GM18526 (cell line): ENCODE data around the gene RNF222.

Source experiments
- POLR2A ChIP-seq: IDR thresholded peaks from 3 replicates; pipeline ENCODE4 v1.6.1; 2011; ENCODE audit not compliant: insufficient read length; ENCODE audit errors: extremely low read depth

The RNF222 gene

DNA sequence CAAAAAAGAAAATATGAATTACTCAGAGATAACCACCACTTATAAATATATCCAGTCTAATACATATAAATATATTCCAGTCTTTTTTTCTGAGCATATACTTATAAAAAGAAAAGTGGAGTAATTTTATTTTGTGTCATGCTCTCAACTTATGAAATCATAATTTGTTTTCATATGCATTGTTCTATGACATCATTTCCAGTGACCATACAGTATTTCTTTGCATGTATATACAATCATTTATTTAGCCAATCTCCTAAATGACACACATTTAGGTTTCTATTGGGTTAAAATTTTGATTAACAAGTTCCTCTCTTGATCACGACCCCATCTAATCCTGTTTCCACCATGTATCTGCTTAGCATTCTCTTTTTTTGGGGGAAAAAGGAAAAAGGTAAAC lies 21.7 kb upstream of the RNF222 start:
- TF ChIP-seq POLR2A, result no peak

DNA sequence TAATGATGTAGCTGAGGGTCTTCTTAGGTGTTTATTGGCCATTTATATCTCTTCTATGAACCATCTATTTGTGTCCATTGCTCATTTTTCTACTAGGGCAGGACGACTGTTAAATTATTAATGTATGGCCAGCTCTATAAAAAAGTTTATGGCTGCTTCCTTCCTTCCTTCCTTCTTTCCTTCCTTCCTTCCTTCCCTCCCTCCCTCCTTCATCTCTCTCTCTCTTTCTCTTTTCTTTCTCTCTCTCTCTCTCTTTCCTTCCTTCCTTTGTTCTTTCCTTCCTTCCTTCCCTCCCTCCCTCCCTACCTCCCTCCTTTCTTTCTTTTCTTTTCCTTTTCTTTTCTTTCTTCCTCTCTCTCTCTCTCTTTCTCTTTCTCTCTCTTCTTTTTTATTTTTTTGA lies 20.8 kb upstream of the RNF222 start:
- TF ChIP-seq POLR2A, result no peak

DNA sequence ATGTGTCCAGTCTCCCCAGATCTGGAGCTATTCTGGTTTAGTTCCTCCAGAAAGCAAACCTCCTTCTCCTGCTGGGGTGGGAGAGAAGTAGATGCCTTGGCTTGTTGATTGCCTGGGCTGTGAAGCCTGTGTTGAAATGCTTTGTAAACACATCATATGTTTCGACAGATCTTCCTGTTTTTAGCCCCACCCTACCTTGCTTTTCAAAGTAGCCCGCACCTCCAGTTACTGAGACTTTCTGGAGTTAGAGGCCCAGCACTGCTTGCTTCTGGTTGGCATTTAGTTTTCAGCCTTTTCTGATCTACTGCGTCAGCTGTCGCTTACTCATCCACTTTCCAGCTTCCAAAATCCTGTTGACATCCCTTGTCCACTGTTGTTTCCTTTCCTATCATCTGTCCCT lies 20.2 kb upstream of the RNF222 start:
- TF ChIP-seq POLR2A, result no peak

DNA sequence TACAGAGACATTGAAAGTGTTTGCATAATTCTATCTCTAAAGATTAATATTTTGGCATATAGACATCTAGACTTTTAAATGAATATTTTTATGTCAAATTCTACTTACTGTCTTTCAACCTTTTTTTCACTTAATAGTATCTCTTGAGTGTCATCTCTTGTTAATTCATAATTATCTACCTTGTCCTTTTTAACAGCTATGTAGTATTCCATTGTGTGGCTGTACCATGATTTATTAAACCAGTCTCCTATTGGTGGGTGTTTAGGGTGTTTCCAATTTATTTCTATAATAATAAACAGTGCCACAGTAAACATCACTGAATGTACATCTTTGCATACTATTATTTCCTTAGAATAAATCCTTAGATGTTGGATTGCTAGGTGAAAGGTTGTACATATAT lies 16.3 kb upstream of the RNF222 start:
- no peak for TF ChIP-seq POLR2A

DNA sequence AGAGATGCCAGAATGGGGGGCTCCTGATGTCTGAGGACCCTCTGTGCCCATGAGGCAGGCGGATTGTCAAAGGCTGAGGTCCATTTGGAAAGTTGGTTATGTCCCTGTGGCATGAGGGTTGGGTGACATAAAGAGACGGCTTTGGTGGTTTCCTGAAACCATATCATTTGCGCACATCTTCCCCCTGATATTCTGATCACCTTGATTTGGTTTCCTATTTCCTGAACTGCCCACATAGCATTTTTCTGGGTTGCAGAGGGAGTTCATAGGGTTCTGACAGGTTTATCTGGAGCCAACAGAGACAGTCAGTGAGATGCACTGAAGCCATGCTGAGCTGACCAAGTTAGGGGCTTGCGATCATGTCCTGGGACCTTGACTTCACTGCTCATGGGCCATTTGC lies 15.7 kb upstream of the RNF222 start:
- TF ChIP-seq POLR2A, result no peak

DNA sequence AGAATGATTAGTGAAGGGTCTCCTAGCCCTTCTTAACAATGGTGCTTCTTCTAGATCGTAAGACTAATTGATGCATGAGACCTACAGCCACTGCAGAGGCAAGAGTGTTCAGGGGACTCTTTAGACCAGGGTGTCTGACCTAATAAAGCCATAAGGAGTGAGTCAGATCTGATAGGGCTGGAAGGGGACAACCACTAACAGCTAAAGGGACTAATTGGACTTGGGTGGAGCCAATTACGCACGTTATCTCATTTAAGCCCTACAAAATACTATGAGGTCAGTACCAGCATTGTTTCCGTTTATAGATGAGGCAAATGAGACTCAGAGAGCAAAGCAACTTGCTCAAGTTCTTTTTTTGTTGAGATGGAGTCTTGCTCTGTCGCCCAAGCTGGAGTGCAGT lies 14.5 kb upstream of the RNF222 start:
- no peak for TF ChIP-seq POLR2A

DNA sequence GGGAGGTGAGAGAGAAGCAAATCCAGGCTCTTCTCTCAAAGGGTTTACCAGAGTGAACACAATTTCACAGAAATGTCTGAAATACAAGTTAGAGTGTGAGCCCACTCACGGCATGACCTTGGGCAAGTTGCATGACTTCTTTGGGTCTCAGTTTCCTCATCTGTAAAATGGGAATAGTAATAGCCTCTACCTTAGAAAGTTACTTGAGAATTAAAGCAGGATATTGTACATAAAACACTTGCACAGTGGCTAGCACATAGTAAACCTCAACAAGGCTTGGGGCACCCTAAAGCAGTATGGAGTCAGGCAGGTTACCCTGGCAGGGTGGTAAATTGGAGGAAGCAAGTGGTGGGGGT lies 13.2 kb upstream of the RNF222 start:
- no peak for TF ChIP-seq POLR2A

DNA sequence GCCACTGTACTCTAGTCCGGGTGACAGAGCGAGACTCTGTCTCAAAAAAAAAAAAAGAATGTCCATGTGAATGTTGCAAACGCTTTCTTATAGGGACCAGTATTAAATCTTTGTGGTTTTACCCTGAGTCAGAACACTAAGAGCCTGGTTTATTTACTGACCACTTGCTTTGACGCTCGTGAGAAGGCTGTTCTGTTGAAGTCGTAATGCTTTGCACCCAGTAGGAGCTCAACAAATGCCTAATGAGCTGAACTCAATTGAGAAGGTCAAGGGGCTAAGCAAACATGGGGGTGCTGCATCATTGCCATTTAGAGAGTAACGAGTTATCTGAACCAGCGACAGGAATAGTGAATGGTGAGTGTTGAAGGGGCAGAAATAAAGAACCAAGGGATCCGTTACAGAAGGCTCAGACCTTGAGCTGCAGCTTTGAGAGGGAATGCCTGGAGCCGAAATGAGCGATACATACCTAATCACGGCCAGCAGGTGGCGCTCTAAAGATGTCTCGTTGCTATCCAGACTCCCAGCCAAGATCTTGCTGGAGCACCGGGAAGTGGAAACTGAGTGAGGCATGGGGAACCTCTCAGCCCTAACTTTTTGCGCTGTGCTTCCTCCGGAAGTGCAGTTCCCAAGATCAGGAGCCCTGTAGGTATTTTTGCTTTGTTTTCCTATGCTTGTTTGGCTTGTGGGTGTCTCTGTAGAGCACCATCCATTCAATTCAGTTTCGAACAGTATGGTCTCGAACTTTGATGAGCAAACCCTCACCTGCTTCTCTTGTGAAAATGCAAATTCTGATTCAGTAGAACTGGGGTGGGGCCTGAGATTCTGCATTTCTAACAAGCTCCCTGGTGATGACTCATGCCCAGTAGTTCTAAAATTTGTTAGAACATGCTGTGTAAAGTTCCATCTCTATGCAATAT lies 12.6 kb upstream of the RNF222 start:
- no peak for TF ChIP-seq POLR2A

DNA sequence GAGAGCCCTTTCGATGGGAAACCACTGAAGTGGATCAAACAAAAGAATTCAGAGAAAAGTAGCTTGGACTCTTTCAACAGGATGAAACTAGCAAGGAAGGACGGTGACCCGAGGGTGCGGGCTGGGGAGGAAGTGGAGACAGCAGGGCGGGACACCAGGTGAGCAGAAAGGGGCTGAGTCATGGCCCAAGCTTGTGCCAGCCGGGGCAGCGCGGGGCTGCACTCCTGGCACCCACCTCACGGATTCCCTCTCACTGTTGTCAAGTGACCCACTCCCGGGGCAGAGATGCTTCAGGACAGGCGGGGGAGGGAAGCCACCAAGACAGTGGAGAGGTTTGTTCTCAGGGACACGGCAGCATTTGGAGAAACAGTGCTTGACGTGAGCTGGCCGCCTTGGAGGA lies 10.7 kb upstream of the RNF222 start:
- TF ChIP-seq POLR2A, result no peak

DNA sequence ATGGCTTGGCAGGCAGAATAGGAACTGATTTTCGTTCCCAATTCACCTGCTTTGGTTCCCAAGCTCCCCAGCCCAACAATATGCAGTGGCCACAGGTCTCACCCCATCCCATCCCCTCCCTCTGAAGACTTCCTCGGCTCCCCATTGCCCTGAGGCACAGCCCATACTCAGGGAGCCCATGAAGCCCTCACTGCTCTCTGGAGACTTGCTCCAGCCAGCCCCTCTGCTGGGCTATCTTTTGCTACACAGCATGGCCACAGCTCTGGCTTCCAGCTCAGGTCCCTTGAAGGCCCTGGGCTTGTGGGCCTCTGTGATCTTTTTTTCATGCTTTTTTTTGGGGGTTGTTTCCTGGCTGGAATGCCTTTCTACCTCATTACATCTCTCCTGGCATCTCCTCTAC lies 8.5 kb upstream of the RNF222 start:
- TF ChIP-seq POLR2A, result no peak

DNA sequence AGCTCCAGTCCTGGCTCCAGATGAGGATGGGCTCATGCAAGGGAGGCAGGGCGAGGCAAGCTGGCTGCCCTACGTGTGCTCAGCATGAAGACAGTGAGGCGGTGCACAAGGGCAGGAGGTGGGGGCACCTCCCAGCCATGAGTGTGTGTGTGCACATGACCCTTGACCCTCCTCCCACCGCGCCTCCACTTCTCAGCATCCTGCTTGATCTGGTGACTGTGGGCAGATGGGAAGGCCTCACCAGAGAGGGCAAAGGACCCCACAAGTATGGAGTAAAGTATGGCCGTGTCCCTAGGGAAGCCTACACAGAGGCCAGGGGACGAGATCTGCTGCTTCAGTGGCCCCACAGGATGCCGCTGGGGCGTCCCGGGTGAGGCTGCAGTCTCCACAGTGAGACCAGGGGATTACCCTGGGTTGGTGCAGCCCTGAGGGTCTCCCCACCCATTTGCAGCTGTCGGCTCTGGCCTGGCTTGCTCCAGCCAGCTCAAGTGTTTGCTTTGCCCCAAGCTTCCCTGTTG lies 7.9 kb upstream of the RNF222 start:
- no peak for TF ChIP-seq POLR2A

DNA sequence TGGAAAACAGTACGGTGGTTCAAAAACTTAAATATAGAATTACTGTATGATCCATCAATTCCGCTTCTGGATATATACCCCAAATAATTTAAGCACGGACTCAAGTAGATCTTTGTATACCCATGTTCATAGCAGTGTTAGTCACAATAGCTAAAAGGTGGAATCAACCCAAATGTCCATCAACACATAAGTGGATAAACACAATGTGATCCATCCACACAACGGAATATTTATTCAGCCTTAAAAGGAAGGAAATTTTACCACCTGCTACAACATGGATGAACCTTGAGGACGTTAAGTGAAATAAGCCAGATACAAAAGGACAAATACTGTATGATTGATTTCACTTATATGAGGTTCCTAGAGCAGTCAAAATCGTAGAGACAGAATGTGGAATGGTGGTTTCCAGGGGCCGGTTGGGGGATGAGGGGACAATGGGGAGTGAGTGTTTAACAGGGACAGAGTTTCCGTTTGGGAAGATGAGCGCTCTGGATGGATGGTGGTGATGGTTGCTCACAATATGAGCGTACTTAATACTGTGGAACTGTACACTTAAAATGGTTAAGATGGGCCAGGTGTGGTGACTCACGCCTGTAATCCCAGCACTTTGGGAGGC lies 5.4 kb upstream of the RNF222 start:
- no peak for TF ChIP-seq POLR2A

DNA sequence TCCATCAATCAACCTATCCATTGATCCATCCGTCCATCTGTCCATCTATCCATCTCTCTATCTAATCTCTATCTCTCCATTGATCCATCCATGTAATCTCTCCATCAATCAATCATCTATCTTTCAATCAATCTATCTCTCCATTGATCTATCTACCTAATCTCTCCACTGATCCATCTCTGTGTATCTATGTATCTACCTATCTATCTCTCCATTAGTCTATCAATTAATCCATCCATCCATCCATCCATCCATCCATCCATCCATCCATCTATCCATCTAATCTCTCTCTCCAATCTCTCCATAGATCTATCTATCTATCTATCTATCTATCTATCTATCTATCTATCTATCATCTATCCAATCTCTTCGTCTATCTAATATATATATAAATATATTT lies 3.5 kb upstream of the RNF222 start:
- no peak for TF ChIP-seq POLR2A

DNA sequence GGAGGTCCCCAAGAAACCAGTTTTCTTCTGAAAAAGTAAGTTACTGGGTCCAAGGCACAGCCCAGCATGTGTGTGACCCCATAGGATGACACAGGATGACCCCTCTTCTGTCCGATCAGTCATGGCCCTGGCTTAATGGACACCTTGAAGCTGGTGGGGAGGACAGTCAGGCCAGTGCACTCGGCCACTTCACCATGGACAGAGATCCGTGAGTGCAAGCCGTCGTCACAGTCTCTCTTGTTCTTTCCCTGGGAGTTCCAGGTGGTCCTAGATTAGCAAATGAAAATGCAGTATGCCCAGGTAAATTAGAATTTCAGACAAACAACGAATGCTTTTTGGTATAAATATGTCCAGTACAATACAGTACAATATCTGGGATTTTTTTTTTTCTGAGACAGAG lies 1.4 kb upstream of the RNF222 start:
- no peak for TF ChIP-seq POLR2A

DNA sequence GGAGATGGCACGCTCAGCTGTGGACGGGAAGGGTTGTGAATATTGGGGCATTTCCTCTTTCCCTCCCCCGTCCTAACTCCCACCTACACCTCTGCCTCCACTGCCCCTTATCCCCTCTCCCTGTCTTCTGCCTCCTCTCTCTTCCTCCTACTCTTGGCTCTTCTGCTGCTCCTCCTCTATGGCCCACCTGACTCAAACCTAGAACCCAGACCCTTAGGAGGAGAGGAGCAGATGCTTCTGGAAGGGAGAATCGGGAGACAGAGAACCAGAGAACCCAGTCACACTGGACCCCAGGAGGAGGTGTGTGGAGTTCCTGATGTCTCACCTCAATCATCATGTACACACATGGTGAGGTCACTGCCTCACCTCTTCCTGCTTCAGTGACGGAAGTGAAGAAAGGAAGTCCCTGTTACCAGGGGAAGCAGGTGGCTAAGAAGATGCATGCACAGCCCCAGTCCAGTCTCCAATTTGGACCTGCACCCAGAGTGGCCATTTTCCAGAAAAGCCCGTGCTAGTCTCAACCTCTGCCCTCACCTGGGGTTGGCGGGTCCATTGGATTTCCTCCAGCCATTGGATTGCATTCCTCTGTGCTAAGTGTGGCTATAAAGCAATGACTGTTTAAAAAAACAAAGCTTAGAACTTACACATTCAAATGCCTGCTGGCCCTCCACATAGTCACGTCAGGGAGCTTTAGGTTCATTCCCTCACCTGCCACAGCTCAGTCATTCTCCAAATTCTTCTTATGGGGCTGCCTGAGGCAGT lies 4.0 kb downstream of the RNF222 start:
- TF ChIP-seq POLR2A, result no peak
